HepG2 (cell line): ENCODE results near the gene SAPCD1. TPM values are rescaled to one million over a fixed set of nuclear protein-coding genes. Genes with fewer than 3 reads are reported as not detected.

ENCODE experiments used
- ATF5 ChIP-seq: sonication (generic); formaldehyde crosslinking; IDR thresholded peaks from 2 replicates; pipeline ENCODE4 v1.4.0; 2020; ENCODE audit warnings: mild to moderate bottlenecking, low read depth, missing genetic modification reagents
- CENPT ChIP-seq: sonication (generic); formaldehyde crosslinking; IDR thresholded peaks from 2 replicates; pipeline ENCODE4 v1.8.0; 2022; ENCODE audit warnings: low read depth, mild to moderate bottlenecking, moderate library complexity, missing genetic modification reagents
- DBP ChIP-seq: sonication (generic); formaldehyde crosslinking; IDR thresholded peaks from 2 replicates; pipeline ENCODE4 v1.4.0; 2020; ENCODE audit warnings: missing genetic modification reagents; ENCODE audit errors: not compliant biosample characterization
- HMG20B ChIP-seq: conservative IDR thresholded peaks from 2 replicates; pipeline ENCODE4 v1.6.1; 2016; ENCODE audit warnings: missing genetic modification reagents, missing compliant biosample characterization
- HOXA5 ChIP-seq: sonication (generic); formaldehyde crosslinking; IDR thresholded peaks from 2 replicates; pipeline ENCODE4 v1.4.0; 2020; ENCODE audit warnings: missing genetic modification reagents
- NFKBIZ ChIP-seq: IDR thresholded peaks from 2 replicates; pipeline ENCODE4 v1.6.1; 2018; ENCODE audit warnings: missing genetic modification reagents, missing compliant biosample characterization
- REPIN1 ChIP-seq: sonication (generic); formaldehyde crosslinking; IDR thresholded peaks from 2 replicates; pipeline ENCODE4 v1.8.0; 2022; ENCODE audit warnings: missing genetic modification reagents, low read depth, mild to moderate bottlenecking, borderline replicate concordance
- SIN3A ChIP-seq: IDR thresholded peaks from 2 replicates; pipeline ENCODE4 v1.6.1; 2011; ENCODE audit warnings: low read depth, mild to moderate bottlenecking, control low read depth, low read length, borderline replicate concordance
- TEAD2 ChIP-seq: sonication (generic); formaldehyde crosslinking; IDR thresholded peaks from 2 replicates; pipeline ENCODE4 v1.9.0; 2021; ENCODE audit warnings: missing genetic modification reagents
- YEATS2 ChIP-seq: sonication (generic); formaldehyde crosslinking; IDR thresholded peaks from 2 replicates; pipeline ENCODE4 v1.4.0; 2020; ENCODE audit warnings: missing genetic modification reagents, borderline replicate concordance
- ZNF30 ChIP-seq: sonication (generic); formaldehyde crosslinking; IDR thresholded peaks from 2 replicates; pipeline ENCODE4 v1.5.0; 2020; ENCODE audit warnings: mild to moderate bottlenecking, missing genetic modification reagents
- ZNF326 ChIP-seq: sonication (generic); formaldehyde crosslinking; IDR thresholded peaks from 2 replicates; pipeline ENCODE4 v1.4.0; 2020; ENCODE audit warnings: missing genetic modification reagents, borderline replicate concordance
- ZNF432 ChIP-seq: sonication (generic); formaldehyde crosslinking; IDR thresholded peaks from 2 replicates; pipeline ENCODE4 v1.5.0; 2020; ENCODE audit warnings: missing genetic modification reagents, mild to moderate bottlenecking, borderline replicate concordance
- ZNF562 ChIP-seq: sonication (generic); formaldehyde crosslinking; IDR thresholded peaks from 2 replicates; pipeline ENCODE4 v1.8.0; 2022; ENCODE audit warnings: missing genetic modification reagents, borderline replicate concordance
- ZNF564 ChIP-seq: sonication (generic); formaldehyde crosslinking; IDR thresholded peaks from 2 replicates; pipeline ENCODE4 v1.8.1; 2023; ENCODE audit warnings: mild to moderate bottlenecking, missing genetic modification reagents
- polyA plus RNA-seq, 8 experiments: library from polyadenylated mRNA; depleted of rRNA in 3 of 8; stranded (reverse) in 7 of 8; unstranded in 1 of 8; fragments of >200 nt; fragmentation: Illumina TruSeq in 4 of 8; extraction: Trizol in 4 of 8; gene quantifications; 2 replicates each; pipeline versions ENCODE4 v1.2.1 to v1.2.3, GENCODE V29; 2011 to 2016; ENCODE audit warnings: low read depth in 4 of 8, missing spikeins in 1 of 8, mixed read lengths in 1 of 8; ENCODE audit not compliant: insufficient read depth in 1 of 8
- total RNA-seq, 5 experiments: library from RNA; depleted of rRNA; stranded (reverse); fragments of >200 nt; fragmentation: Illumina TruSeq; extraction: Trizol; gene quantifications; 2 replicates each; pipeline ENCODE4 v1.2.3, GENCODE V29; 2016; ENCODE audit warnings: low read depth in 1 of 5
- TF ChIP-seq, protein P1 (sequence below): sonication (generic); formaldehyde crosslinking; IDR thresholded peaks from 2 replicates; pipeline ENCODE4 v1.4.0; 2020; ENCODE audit warnings: missing genetic modification reagents
- TF ChIP-seq, protein P2 (sequence below): sonication (generic); formaldehyde crosslinking; IDR thresholded peaks from 2 replicates; pipeline ENCODE4 v1.4.0; 2020; ENCODE audit warnings: missing genetic modification reagents, borderline replicate concordance
- TF ChIP-seq, protein P3 (sequence below): sonication (generic); formaldehyde crosslinking; IDR thresholded peaks from 2 replicates; pipeline ENCODE4 v1.4.0; 2020; ENCODE audit warnings: mild to moderate bottlenecking, missing genetic modification reagents

SAPCD1 gene
- total and polyA plus RNA-seq, 2 of the 13 experiments (the other 11 are each of a cell fraction or from before 2014, with no cell fraction given): 2.5 to 3.9 TPM

GRCh38 chr6:31736021-31736767, 26.3 kb upstream of the SAPCD1 start, which contains the start of gene CLIC1 (continued):
- TF ChIP-seq HOXA5 (CRISPR knock-in tag) (peak; percentile 37; the same call in 1 of the 2 replicates), ZNF326 (CRISPR knock-in tag) (no peak), TEAD2 (CRISPR knock-in tag) (no peak), SIN3A (peak; percentile 87; the same call in 1 of the 2 replicates), ZNF564 (CRISPR knock-in tag) (no peak), YEATS2 (peak; percentile 83; the same call in 1 of the 2 replicates), ATF5 (CRISPR knock-in tag) (peak; percentile 50; the same call in 1 of the 2 replicates), ZNF432 (CRISPR knock-in tag) (no peak), HMG20B (no peak; the same call in 1 of the 2 replicates), CENPT (CRISPR knock-in tag) (no peak), ZNF30 (CRISPR knock-in tag) (peak; percentile 53; the same call in 1 of the 2 replicates), NFKBIZ (peak; percentile 95; the same call in 1 of the 2 replicates), REPIN1 (CRISPR knock-in tag) (peak; percentile 49; the same call in 1 of the 2 replicates), DBP (CRISPR knock-in tag) (no peak), ZNF562 (CRISPR knock-in tag) (no peak)
- TF ChIP-seq, protein P1, sequence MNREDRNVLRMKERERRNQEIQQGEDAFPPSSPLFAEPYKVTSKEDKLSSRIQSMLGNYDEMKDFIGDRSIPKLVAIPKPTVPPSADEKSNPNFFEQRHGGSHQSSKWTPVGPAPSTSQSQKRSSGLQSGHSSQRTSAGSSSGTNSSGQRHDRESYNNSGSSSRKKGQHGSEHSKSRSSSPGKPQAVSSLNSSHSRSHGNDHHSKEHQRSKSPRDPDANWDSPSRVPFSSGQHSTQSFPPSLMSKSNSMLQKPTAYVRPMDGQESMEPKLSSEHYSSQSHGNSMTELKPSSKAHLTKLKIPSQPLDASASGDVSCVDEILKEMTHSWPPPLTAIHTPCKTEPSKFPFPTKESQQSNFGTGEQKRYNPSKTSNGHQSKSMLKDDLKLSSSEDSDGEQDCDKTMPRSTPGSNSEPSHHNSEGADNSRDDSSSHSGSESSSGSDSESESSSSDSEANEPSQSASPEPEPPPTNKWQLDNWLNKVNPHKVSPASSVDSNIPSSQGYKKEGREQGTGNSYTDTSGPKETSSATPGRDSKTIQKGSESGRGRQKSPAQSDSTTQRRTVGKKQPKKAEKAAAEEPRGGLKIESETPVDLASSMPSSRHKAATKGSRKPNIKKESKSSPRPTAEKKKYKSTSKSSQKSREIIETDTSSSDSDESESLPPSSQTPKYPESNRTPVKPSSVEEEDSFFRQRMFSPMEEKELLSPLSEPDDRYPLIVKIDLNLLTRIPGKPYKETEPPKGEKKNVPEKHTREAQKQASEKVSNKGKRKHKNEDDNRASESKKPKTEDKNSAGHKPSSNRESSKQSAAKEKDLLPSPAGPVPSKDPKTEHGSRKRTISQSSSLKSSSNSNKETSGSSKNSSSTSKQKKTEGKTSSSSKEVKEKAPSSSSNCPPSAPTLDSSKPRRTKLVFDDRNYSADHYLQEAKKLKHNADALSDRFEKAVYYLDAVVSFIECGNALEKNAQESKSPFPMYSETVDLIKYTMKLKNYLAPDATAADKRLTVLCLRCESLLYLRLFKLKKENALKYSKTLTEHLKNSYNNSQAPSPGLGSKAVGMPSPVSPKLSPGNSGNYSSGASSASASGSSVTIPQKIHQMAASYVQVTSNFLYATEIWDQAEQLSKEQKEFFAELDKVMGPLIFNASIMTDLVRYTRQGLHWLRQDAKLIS: no peak; the same call in none of the 2 replicates
- TF ChIP-seq, protein P2, sequence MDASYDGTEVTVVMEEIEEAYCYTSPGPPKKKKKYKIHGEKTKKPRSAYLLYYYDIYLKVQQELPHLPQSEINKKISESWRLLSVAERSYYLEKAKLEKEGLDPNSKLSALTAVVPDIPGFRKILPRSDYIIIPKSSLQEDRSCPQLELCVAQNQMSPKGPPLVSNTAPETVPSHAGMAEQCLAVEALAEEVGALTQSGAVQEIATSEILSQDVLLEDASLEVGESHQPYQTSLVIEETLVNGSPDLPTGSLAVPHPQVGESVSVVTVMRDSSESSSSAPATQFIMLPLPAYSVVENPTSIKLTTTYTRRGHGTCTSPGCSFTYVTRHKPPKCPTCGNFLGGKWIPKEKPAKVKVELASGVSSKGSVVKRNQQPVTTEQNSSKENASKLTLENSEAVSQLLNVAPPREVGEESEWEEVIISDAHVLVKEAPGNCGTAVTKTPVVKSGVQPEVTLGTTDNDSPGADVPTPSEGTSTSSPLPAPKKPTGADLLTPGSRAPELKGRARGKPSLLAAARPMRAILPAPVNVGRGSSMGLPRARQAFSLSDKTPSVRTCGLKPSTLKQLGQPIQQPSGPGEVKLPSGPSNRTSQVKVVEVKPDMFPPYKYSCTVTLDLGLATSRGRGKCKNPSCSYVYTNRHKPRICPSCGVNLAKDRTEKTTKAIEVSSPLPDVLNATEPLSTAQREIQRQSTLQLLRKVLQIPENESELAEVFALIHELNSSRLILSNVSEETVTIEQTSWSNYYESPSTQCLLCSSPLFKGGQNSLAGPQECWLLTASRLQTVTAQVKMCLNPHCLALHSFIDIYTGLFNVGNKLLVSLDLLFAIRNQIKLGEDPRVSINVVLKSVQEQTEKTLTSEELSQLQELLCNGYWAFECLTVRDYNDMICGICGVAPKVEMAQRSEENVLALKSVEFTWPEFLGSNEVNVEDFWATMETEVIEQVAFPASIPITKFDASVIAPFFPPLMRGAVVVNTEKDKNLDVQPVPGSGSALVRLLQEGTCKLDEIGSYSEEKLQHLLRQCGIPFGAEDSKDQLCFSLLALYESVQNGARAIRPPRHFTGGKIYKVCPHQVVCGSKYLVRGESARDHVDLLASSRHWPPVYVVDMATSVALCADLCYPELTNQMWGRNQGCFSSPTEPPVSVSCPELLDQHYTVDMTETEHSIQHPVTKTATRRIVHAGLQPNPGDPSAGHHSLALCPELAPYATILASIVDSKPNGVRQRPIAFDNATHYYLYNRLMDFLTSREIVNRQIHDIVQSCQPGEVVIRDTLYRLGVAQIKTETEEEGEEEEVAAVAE (CRISPR knock-in tag): peak; percentile 83; the same call in 1 of the 2 replicates
- TF ChIP-seq, protein P3, sequence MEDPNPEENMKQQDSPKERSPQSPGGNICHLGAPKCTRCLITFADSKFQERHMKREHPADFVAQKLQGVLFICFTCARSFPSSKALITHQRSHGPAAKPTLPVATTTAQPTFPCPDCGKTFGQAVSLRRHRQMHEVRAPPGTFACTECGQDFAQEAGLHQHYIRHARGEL (CRISPR knock-in tag): 0 out of 2 replicates have a peak, but pooled peaks have one; percentile 32
